Kidney (tissue), 14 donors: ENCODE results near the gene MUC6. TPM values are rescaled to one million over a fixed set of nuclear protein-coding genes. Genes with fewer than 3 reads are reported as not detected.

Source experiments
- DNase-seq, 5 donors: peaks; one replicate each; pipeline ENCODE4 v3.0.0-alpha.2; 2013 to 2020
- FAIRE-seq: peaks from 2 replicates; lab custom pipeline; 2012; peaks lifted over from hg19 to GRCh38; lab: Jason Lieb, UNC
- H3K27ac ChIP-seq, 2 donors: one replicate each; pipeline ENCODE4 v1.7.0; 2013; ENCODE audit warnings: low read depth in 2 of 2, low read length in 2 of 2, inconsistent platforms in 1 of 2
- H3K27me3 ChIP-seq: one replicate; pipeline ENCODE4 v1.7.1; 2013; ENCODE audit warnings: low read length, inconsistent platforms; ENCODE audit not compliant: control insufficient read depth, insufficient read depth
- H3K36me3 ChIP-seq, 3 donors: one replicate each; pipeline versions ENCODE4 v1.7.0 to v1.7.1; 2013; ENCODE audit warnings: low read length in 3 of 3, control low read depth in 1 of 3, inconsistent platforms in 1 of 3; ENCODE audit not compliant: insufficient read depth in 3 of 3, control insufficient read depth in 2 of 3
- H3K4me1 ChIP-seq, 3 donors: one replicate each; pipeline versions ENCODE4 v1.7.0 to v1.7.1; 2013; ENCODE audit warnings: low read length in 3 of 3, inconsistent platforms in 1 of 3, low read depth in 1 of 3; ENCODE audit not compliant: control insufficient read depth in 2 of 3, insufficient read depth in 2 of 3
- H3K4me3 ChIP-seq, 3 donors: one replicate each; pipeline versions ENCODE4 v1.7.0 to v1.8.1; 2013; ENCODE audit warnings: low read length in 3 of 3, control low read depth in 1 of 3, inconsistent platforms in 1 of 3
- H3K9ac ChIP-seq, 3 donors: one replicate each; pipeline versions ENCODE4 v1.7.0 to v1.7.1; 2013; ENCODE audit warnings: low read length in 3 of 3, control low read depth in 1 of 3, inconsistent platforms in 1 of 3
- H3K9me3 ChIP-seq, 3 donors: one replicate each; pipeline versions ENCODE4 v1.7.0 to v1.7.1; 2013; ENCODE audit warnings: low read length in 3 of 3, control low read depth in 1 of 3, inconsistent platforms in 1 of 3; ENCODE audit not compliant: control insufficient read depth in 2 of 3, insufficient read depth in 1 of 3
- CTCF ChIP-seq: IDR thresholded peaks from 3 replicates; pipeline ENCODE4 v1.5.1; 2012; ENCODE audit warnings: mild to moderate bottlenecking, moderate library complexity, borderline replicate concordance; ENCODE audit not compliant: insufficient read depth; ENCODE audit errors: extremely low read depth
- intact Hi-C: fragments of 100-400 bp; cut with DNase I; formaldehyde crosslinking; loops from one replicate; pipeline ENCODE4 v1.11.1; 2022
- polyA plus RNA-seq: library from polyadenylated mRNA; stranded (reverse); fragments of 350-450 nt; fragmentation: Illumina TruSeq; extraction: RNeasy Lipid Tissue Mini Kit (QIAGEN cat#74804); gene quantifications from one replicate; pipeline ENCODE4 v1.2.3, GENCODE V29; 2014; ENCODE audit warnings: low read depth, low replicate concordance; ENCODE audit not compliant: insufficient read depth
- total RNA-seq: library from RNA; stranded (reverse); fragmentation: NEBNext Ultra II Directional; extraction: Animal tissue kit (Norgen Biotek cat#: 25700); gene quantifications from one replicate; pipeline ENCODE4 v1.2.1, GENCODE V29; 2021
- donor health status: control.
- donor health status: control.
- donor health status: control.
- donor health status: control.
- donor health status: control.
- donor health status: DM: yes; HTN: yes; CAD: no.
- donor health status: Normal renal cell carcinoma (clear cell type).

MUC6 gene
- total and polyA plus RNA-seq, 2 donors from 2014 or later: 1.1 to 3.0 TPM

GRCh38 chr11:1033016-1033798 is 3.3 kb downstream of the MUC6 start:
- DNase-seq (no peak), FAIRE-seq (no peak)
- intact Hi-C loops: no loop called here
- H3K9ac ChIP-seq: no peak overlapping the region
- no peak overlapping the region for H3K4me3 ChIP-seq
- no peaks in the 10 kb centered on the region for H3K27me3 ChIP-seq
- H3K27ac ChIP-seq: no peak overlapping the region
- no peaks in the 10 kb centered on the region for H3K4me1 ChIP-seq
- peaks cover 0 to 4% (median 0%) of the 10 kb centered on the region in 3 donors for H3K36me3 ChIP-seq
- no peaks in the 10 kb centered on the region for H3K9me3 ChIP-seq
- TF ChIP-seq CTCF: no peak

- no peak overlapping the region for H3K9ac ChIP-seq
- H3K27ac ChIP-seq: no peak overlapping the region
- no peaks in the 10 kb centered on the region for H3K9me3 ChIP-seq
- intact Hi-C loops: no loop called here
- H3K36me3 ChIP-seq: peaks cover 0 to 4% (median 0%) of the 10 kb centered on the region in 3 donors
- no peak for FAIRE-seq
- no peak for TF ChIP-seq CTCF
- no peak overlapping the region for H3K4me3 ChIP-seq
- no peak for DNase-seq
- H3K4me1 ChIP-seq: no peaks in the 10 kb centered on the region
- no peaks in the 10 kb centered on the region for H3K27me3 ChIP-seq
Measured at GRCh38 chr11:1032310-1032891, 4.1 kb downstream of the MUC6 start.

- no peaks in the 10 kb centered on the region for H3K4me1 ChIP-seq
- FAIRE-seq: no peak
- H3K36me3 ChIP-seq: peaks cover 0 to 4% (median 0%) of the 10 kb centered on the region in 3 donors
- intact Hi-C loops: no loop called here
- no peak for DNase-seq
- H3K27me3 ChIP-seq: no peaks in the 10 kb centered on the region
- no peak overlapping the region for H3K4me3 ChIP-seq
- no peaks in the 10 kb centered on the region for H3K9me3 ChIP-seq
- no peak overlapping the region for H3K27ac ChIP-seq
- no peak overlapping the region for H3K9ac ChIP-seq
- TF ChIP-seq CTCF: no peak
Measured at GRCh38 chr11:1031121-1031899, 5.2 kb downstream of the MUC6 start.
